GM04503 (cell line): ENCODE data around the gene MTA2.
"Not testable (repeated sequence)": the region's sequence is repeated elsewhere in the genome, so short reads cannot be mapped to it uniquely, and the experiment has no call there.

Source experiments
- DNase-seq: peaks from one replicate; pipeline ENCODE4 v3.0.0-alpha.2; 2012; ENCODE audit warnings: low read depth

Gene MTA2

DNA sequence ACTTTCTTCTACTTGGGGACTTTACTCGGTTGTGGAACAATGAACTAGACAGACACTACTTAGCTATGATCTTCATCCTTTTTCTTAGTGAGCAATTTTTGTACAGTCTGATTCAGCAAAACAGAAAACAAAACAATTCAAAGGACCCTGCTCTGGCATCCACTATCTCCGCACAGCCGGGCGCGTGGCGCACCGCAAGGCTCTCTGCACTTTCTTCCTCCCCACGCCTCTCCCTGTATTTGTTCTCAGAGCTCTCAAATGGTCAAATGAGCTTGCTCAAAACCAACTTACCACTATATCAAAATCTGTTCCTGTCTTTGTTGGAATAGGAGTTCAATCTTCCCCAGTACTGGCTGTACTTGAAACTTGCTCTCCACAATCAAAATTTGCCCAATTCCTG, 35.4 kb downstream of the MTA2 start:
- DNase-seq = no peak

DNA sequence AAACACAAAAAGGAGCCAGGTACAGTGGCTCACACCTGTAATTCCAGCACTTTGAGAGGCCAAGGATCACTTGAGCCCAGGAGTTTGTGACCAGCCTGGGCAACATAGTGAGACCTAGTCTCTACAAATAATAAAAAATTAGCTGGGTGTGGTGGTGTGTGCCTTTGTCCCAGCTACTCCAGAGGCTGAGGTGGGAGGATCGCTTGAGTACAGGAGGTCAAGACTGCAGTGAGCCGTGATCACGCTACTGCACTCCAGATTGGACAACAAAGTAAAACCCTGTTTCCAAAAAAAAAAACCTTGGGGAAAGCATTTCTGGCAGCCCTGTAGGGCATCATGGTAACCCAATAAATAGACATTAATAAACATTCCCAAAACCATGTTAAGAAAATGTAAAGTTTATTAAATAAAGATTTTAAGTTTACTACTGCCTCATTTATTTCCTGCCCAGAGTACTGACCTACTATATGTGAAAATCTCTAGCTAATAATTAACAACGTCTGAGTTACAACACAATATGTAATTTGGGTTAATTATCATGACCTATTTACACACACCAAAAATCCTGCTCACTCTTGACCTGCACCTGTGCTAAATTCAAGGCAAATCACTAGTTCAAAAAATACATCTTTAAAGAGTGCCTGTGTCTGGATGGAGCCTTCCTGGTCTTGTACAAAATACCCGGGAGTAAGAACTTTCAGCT, 36.4 kb downstream of the MTA2 start:
- no peak for DNase-seq

DNA sequence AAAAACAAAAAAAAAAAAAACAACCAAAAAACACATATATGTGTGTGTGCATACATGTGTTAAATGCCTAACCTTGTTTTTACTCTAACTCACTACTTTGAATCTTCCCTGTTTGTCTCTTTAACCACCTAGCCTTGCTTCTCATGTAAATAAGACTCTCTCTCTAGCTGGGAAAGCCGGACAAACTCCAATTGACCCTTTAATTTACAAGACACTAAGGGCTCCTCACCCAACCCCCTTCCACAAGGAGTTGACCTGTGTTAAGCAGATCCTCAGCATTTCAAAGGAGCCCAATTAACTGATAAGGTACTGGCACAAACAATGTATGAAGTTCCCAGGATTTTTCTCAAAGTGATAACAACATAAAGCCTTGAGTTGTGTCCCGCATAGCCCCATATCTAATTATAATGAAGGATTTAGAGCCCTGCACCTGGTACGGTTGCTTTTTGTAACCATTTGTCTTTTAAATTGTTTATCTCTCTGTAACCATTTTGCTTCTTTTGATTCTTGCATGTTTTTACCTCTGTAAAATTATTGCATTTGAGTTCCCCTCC, 39.9 kb downstream of the MTA2 start:
- not testable (repeated sequence) for DNase-seq

DNA sequence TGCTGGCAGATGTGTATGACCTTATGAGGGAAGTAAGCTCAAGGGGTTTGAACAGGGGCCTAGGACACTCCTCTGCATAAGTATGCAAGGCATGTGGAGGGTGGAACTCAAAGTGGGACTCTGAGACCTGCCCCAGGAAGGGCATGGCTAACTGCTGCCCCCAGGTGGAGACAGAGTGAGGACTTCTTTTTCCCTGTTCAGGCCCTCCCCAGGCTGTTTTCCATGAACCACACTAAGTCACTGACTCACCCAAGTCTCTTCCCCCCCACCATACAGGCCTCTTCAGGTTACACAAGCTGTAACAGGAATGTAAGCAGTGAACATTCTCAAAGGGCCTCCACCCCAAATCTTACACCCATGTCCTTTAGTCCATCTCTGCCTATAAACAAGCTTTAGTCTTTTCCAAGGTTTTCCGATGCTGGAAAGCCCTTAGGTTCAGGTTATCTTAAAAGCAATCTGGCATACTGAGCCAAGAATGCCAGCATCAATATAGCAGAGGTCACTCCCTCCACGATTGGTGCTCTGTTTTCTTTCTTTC, 41.0 kb downstream of the MTA2 start:
- peak; percentile 96 for DNase-seq

DNA sequence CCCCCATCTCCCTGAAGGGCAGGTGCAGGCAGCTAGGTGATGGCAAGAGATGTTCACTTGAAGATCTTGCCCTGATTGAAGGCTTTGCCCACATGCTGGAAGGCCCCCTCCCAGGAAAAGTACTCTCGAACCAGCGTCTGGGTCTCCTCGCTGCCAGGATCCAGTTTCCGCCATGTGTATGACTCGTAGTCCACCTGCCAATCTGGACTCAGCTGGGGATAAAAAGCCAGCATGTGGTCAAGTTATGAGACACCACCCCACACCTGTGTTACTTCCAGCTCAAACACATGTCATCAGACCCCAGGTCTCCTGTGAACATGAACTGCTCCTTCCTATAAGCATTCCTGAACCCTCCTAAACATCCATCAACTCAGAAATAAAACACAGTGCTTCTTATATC, 42.0 kb downstream of the MTA2 start:
- not testable (repeated sequence) for DNase-seq

DNA sequence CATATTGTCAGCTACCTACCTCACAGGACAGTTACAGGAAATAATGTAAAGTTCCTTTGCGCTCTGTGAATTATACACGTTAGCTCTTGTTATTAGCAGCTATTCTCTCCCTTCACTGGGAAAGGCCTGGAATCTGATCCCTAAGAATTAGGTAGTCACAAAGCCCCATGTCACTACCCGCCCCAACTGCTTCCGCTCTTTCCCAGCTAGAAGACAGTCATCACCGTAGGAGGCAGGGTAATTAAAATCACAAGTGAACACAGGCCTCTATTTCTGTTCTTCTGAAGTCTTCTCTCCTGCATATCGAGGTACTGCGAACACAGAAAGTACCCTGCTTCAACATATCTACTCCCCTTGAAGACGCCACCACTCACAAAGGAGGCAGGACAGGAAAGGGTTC, 42.5 kb downstream of the MTA2 start:
- DNase-seq = no peak

DNA sequence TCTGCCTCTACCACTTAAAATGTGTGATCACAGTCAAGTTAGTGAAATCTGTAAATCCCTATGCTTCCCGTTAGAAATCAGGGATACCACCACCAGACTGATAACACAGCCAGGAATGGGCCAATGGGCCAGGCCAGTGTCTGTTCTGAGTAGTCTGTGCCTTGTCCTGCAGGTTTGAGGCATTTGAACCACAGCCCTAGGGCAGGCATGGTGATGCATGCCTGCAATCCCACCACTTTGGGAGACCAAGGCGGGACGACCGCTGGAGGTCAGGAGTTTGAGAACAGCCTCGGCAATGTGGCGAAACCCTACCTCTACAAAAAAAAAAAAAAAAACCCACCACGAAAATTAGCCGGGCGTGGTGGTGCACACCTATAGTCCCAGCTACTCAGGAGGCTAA, 43.0 kb downstream of the MTA2 start:
- no peak for DNase-seq

DNA sequence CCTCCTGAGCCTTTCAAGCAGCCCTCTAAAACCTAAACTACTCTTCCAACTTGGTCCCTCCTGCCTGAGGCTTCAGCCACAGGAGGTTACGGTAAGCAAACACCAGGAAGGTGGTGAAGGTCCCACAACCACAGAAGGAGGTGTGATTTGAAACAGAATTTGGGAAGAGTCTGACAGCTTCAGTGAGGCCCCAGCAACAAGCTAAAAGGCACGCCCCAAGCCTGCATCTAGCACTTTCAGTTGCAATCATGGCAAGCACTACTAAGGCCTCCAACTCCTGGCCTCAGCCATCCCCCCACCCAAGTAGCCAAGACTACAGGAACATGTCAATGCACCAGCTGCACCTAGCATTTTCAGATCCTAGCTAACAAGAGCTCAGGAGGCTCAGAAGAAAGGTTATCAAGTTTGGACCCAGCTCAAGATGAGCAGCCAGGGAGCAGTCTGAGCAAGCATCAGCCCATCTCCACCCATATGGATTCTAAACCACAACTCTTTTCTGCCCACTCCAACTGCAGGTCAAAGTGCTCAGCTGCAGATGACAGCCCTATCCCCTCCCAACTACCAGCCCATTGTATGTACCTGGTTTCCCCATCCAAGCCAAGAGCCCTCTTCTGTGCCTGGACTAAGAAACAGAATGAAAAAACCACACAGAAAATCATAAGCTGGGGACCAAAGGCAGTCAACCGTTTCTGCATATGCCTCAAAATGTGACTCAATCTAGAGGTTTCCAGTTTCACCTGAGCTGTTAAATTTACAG, 44.6 kb downstream of the MTA2 start:
- no peak for DNase-seq

DNA sequence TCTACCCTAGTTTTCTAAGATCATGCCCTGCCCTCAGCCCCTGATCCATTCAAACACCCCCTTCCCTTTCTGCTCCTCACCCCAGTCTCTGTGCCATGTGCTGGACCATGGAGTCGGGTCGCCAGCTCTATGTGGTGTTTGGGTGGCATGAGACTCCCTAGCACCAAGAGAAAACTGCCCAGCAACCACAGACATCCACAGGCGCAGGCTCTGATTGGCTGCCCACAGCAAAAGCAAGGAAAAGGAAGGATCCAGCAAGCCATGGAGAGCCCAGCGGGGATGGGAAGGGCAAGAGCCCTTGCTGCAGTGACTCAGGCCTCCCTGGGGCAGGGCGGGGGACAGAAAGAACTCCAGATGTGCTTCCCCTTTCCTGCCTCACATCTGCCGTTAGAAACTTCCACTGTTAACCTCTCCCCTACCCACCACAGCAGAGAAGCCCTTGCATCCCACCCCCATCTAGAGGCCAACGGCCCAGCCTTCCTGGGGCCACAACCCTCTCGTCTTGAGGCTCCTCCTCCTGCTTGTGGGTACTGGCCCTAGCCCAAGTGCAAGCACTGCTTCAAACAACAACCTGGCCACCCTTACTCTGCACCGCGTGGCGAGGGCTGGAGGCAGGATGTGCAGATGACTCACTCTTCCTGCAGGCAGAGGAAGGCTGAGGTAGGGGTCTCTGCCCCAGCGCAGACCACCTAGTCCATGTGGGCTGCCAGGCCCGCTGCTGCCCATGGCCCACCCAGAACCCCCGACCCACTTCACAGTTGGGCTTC, 45.4 kb downstream of the MTA2 start:
- DNase-seq = peak; percentile 88

DNA sequence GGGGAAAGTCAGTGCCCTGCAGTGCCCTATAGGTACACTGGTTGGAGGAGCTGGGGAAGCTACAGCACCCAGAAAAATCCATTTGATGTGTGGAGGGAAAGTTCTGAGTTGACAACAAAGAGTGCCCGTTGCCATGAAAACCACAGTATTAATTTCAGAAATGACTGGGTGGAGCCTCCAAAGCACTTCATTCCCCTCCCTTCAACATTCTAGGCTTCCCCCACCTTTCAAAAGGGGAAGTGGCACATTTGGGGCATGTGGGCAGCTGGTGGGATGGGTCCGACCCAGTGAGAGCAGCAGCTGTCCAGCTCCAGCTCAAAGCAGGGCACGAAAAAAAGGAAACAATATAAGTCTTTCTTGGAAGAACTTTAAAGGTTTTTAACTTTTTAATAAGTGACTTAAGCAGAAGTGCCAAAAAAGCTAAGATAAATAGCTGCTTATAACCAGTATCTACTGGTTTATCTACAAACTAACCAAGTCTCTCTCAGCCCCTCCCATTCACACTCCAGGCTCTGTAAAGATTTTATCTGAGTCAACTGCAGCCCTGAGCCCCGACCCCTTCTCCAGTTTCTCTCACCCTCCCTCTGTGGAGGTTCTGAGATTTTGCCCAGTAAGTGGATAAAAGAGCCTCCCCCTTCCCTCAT, 46.1 kb downstream of the MTA2 start:
- no peak for DNase-seq

DNA sequence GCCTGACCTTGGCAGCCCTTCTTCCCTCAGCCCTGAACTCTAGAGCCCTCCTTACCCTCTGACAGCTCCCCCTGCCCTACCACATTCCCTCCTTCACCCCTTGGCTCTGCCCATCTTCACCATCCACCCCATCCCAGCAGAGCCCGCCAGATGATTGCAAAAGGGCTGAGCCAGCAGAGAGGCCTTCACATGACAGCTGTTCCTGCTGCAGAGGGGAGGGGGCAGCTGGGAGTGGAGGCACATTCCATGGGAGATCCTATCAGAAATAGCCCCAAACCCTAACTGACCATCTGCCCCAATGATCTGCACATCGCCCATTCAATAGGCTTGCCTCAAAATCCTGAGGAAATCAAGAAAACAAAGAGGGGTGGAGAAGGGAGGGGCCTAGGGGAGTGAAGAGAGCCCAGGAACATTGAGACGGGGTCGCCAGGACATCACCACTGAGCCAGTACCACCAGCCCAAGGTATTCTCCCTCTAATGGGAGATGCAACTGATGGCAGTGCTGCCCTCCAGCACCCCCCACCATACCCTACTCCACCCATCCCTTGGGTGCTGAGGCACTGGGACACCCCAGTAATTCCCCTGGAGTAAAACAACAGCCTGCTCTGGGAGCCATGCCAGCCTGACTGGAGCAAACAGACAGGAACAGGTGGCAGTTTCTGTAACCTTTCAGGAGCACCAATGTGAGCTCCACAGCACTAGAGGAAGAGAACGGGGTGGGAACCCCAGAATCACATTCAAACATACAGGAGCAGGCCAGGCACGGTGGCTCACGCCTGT, 47.1 kb downstream of the MTA2 start:
- no peak for DNase-seq

DNA sequence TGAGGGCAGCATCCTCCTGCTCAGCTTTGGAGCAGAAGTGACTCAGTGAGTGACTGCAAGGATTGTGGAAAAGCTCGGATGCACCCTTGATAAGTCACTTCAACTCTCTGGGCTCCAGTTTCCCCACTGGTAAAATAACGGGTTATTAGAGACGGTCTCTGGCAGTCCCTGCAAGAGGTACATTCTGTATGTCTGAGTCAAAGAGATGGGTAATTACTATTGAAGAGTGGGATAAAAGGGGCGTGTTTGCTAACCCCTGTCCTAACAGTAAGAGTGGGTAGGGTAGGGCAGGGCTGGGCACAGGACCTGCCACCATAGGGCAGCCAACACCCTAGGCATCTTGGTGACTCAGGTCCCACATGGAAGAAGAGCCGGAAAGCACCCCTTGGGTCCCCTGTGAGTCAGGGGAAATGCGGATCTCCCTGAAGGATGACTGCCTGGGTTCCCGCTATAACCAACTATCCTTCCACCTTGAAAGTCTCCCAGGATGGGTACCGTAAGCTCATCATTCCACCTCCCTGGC, 47.8 kb downstream of the MTA2 start:
- peak; percentile 82 for DNase-seq

DNA sequence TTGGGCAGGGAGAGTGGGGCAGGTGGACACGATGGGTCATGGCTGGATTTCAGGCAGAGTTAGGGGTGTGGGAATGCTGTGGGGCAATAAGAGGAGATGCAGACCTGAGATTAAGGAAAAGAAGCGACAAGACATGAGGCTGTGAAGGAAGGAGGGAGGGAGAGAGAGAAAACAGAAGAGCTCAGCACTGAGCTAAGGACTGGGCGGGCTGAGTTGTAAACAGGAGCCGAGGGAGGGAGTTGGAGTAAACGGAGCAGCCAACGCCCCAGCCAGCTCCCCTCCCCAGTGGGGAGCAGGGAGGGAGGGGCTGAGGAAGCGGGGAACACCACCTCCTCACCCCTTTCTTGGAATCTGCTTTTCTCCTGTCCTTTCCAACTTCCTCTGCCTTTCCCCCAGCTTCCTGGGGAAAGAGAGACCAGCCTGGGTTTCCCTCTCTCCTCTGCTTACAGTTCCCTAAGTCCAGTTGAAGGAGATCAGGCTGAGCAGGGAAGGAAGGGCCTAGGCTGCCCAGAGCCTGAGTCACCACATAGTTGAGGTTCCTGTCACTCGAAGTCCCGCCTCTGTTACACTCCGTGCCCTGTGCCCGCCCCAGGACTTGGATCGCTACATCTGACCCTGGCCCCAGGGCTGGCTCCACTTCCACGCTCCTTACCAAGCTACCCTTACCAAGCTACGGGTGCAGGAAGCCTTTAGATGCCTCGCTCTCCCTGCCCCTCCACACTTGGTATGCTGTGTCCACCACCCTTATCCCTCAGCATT, 48.4 kb downstream of the MTA2 start:
- peak; percentile 93 for DNase-seq

DNA sequence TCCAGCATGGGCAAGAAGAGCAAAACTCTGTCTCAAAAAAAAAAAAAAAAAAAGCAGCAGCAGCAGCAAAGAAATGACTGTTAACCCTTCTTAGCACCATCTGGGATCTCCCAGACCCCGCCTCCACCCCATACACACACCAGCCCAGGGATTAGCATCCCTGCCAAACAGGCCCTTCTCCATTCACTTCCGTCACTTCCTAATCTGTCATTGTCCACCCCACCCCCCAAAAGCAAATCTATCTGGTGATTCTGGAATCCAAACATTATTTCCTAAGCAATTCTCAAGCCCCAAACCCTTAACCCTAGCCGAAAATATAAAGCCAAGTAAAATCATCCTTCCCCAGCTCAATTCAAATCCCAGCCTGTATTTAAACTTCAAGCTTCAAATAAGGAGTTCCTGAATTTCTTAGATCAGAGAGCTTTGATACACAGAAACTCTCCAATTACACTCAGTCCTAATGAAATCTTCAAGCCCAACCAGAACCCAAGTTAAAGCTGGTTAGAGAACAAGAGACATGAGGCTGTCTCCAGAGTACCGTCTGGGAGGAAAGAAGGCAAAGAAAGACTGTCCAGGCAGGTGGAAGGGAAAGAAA, 49.1 kb downstream of the MTA2 start:
- no peak for DNase-seq

DNA sequence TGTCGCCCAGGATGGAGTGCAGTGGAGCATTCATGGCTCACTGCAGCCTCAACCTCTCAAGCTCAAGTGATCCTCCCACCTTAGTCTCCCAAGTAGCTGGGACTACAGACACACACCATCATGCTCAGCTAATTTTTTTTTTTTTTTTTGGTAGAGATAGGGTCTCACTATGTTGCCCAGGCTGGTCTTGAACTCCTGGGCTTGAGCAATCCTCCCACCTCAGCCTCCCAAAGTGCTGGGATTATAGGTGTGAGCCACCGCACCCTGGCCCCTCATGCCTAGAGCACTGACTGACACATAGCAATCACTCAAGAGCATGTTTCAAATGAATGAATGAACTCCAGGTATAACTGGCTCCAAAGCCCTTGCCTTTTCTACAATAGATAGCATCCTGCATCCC, 51.2 kb downstream of the MTA2 start:
- not testable (repeated sequence) for DNase-seq

DNA sequence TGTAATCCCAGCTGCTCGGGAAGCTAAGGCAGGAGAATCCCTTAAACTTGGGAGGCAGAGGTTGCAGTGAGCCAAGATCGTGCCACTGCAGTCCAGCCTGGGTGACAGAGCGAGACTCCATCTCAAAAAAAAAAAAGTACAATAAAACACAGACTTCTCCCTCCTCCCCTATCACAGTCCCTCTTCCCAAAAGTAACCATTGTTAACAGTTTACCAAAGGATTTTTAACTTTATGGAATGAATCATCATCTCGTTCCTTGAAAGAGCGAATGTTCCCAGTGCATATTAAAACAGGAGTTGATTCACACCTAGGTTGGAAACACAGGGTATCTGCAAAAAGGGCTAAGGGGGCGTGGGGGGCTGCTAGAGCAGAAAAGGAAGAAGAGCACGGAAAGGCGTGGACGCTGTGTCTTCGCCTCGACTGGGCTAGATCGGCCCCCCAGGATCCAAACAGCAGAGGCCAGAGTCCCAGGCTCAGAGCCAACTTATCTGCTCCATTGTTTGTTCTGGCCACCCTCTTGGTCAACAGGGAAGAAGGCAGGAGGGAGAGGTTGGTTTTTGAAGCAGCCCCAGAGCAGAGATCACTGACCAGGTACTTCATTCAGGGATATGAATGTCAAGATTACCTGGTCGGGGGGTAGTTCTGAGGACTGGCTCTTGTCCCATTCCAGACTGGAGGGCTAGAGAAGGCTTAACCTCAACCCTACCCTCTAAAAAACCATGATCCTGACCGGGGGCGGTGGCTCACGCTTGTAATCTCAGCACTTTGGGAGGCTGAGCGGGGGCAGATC, 52.9 kb downstream of the MTA2 start:
- DNase-seq = no peak

DNA sequence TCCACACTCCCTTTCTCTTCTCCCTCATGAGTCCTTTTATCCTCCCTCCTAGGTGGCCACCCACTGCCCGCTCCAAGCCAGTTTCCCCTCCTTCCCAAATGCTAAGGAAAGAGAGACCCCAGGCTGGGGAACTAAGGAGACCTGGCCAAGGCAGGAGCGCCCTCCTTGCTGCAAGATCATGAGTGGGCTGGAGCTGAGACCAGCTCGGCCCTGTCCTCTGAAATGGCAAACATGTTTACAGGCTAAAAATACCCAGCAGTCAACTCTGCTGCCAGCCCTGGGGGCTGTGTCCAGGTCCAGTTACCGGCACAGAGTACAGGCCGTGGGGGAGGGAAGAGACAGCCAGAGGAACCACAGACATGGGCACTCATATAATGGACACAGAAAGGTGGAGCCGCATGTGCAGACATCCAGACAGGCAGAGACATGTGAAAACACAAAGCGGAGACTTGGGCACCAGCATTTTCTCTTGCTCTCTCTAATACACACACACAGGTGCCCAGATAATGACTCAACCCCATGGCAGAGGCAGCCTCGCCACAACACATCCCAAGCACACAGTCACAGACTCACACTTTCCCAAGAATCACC, 53.9 kb downstream of the MTA2 start:
- DNase-seq = no peak

DNA sequence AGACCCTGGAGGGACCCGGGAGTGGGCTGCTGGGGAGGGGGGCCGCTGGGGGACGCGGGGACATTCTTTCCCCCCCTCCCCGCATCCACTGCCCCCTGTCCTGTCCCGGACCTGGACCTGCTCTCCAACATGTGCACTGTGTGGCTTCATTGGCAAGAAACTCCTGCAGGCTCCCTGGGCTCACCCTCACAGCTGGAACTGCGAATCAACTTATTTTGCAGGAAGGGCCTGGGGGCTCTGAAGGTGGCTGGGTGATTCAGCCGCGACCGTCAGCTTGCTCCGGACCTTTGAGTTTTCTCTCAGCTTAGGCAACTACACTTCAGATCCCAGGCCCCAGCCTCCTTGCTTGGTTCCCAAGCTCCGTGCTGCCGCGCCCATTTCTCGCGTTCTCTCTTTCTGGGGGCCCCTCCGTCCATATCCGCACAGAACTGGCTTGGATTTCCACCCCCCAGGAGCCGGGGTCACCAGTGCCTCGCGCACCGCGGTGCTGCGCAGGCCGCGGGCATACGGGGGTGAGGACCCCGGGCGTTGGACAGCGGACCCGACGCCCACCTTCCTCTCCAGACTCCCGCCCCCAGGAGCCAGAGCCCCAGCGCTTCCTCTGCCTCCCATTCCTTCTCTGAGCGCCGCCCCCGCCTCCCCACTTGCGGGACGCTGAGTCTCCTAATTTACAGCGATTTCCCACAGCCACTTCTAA, 54.6 kb downstream of the MTA2 start:
- DNase-seq = no peak
